HepG2 (cell line): ENCODE results near the gene INO80E.

Source experiments
- EZH2 ChIP-seq: conservative IDR thresholded peaks from 2 replicates; pipeline ENCODE4 v1.6.1; 2012; ENCODE audit warnings: mild to moderate bottlenecking, low read depth, low read length, moderate library complexity
- NR2F1 ChIP-seq, 2 experiments: fragments of 450-650 bp in 1 of 2; formaldehyde crosslinking in 1 of 2; IDR thresholded peaks; 2 replicates each; pipeline versions ENCODE4 v1.5.0 to v1.6.1; 2016 to 2020; ENCODE audit warnings: mild to moderate bottlenecking in 1 of 2, missing compliant biosample characterization in 1 of 2, missing genetic modification reagents in 1 of 2, moderate library complexity in 1 of 2
- RBM39 ChIP-seq: fragments of 200-400 bp; formaldehyde crosslinking; IDR thresholded peaks from one replicate; pipeline ENCODE4 v1.6.1; 2018; ENCODE audit warnings: antibody characterized with exemption, mild to moderate bottlenecking, low read depth, low read length; ENCODE audit not compliant: poor library complexity, severe bottlenecking
- ZNF562 ChIP-seq: sonication (generic); formaldehyde crosslinking; IDR thresholded peaks from 2 replicates; pipeline ENCODE4 v1.8.0; 2022; ENCODE audit warnings: missing genetic modification reagents, borderline replicate concordance

GRCh38 chr16:30004424-30004776, 8.4 kb downstream of the INO80E start:
- TF ChIP-seq RBM39 (no peak), EZH2 (no peak), ZNF562 (CRISPR knock-in tag) (no peak), NR2F1 (CRISPR knock-in tag; IDR thresholded peaks at IDR 0.05) (no peak)
